Measurements from ENCODE around the gene PROCA1.

The PROCA1 gene

GRCh38 chr17:28748852-28749515 lies 37.3 kb upstream of the PROCA1 start:
- no peaks in the 10 kb centered on the region for H3K27me3 ChIP-seq (ENCODE audit: control insufficient read depth, insufficient read depth, low read length)
- no peak overlapping the region for H3K9ac ChIP-seq (ENCODE audit: low read depth, low read length)
- H3K4me1 ChIP-seq (ENCODE audit: control insufficient read depth, insufficient read depth, low read length), result peaks cover 16% of the 10 kb centered on the region
- H3K4me3 ChIP-seq (ENCODE audit: low read depth, low read length), result no peak overlapping the region
- H3K9me3 ChIP-seq (ENCODE audit: control insufficient read depth, insufficient read depth, low read length), result no peaks in the 10 kb centered on the region
- peaks cover 29% of the 10 kb centered on the region for H3K36me3 ChIP-seq (ENCODE audit: control insufficient read depth, insufficient read depth, low read length)

GRCh38 chr17:28747801-28748750 lies 36.4 kb upstream of the PROCA1 start:
- no peaks in the 10 kb centered on the region for H3K27me3 ChIP-seq (ENCODE audit: control insufficient read depth, insufficient read depth, low read length)
- no peaks in the 10 kb centered on the region for H3K9me3 ChIP-seq (ENCODE audit: control insufficient read depth, insufficient read depth, low read length)
- H3K4me3 ChIP-seq (ENCODE audit: low read depth, low read length), result no peak overlapping the region
- H3K9ac ChIP-seq (ENCODE audit: low read depth, low read length), result no peak overlapping the region
- H3K4me1 ChIP-seq (ENCODE audit: control insufficient read depth, insufficient read depth, low read length), result peaks cover 16% of the 10 kb centered on the region
- H3K36me3 ChIP-seq (ENCODE audit: control insufficient read depth, insufficient read depth, low read length), result peaks cover 29% of the 10 kb centered on the region

DNA sequence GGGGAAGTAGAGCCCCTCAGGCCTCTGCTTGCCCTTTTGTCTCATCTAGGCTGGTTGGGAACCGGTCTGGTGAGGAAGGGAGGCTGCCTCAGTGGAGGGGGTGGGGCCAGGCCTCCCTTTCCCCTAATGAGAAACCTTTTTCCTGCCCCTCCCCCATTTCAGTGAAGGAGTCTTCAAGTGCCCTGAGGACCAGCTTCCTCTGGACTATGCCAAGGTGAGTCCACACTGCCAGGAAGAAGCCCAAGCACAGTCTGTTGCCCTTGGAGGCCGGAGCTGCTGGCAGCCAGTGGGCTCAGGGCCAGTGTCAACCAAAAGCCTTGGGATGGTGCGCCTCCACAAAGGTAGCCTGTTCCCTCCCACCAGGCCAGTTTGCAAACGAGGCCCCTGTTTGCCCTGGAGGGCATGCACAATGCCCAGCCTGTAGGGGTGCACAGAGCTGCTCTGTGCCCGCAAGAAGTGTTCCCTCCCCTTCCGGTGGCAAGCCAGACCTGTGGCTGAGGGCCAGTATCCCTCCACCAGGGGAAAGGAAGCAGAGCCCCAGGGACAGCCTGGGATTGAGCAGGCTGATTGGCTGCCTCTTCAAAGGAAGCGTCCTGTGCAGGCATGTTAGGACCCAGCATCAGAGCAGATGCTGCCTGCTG lies 35.5 kb upstream of the PROCA1 start:
- Histone ChIP-seq H3K9me3 (ENCODE audit: control insufficient read depth, insufficient read depth, low read length) (no peaks in the 10 kb centered on the region), H3K27me3 (ENCODE audit: control insufficient read depth, insufficient read depth, low read length) (no peaks in the 10 kb centered on the region), H3K4me3 (ENCODE audit: low read depth, low read length) (peak overlapping the region; percentile 32), H3K4me1 (ENCODE audit: control insufficient read depth, insufficient read depth, low read length) (peaks cover 16% of the 10 kb centered on the region), H3K9ac (ENCODE audit: low read depth, low read length) (peak overlapping the region; percentile 37), H3K36me3 (ENCODE audit: control insufficient read depth, insufficient read depth, low read length) (peaks cover 29% of the 10 kb centered on the region)

- Histone ChIP-seq H3K27me3 (ENCODE audit: control insufficient read depth, insufficient read depth, low read length) (no peaks in the 10 kb centered on the region), H3K9ac (ENCODE audit: low read depth, low read length) (peak overlapping the region; percentile 37), H3K36me3 (ENCODE audit: control insufficient read depth, insufficient read depth, low read length) (peaks cover 33% of the 10 kb centered on the region), H3K4me3 (ENCODE audit: low read depth, low read length) (peak overlapping the region; percentile 93), H3K9me3 (ENCODE audit: control insufficient read depth, insufficient read depth, low read length) (no peaks in the 10 kb centered on the region), H3K4me1 (ENCODE audit: control insufficient read depth, insufficient read depth, low read length) (peaks cover 16% of the 10 kb centered on the region)
Measured at GRCh38 chr17:28746611-28747050, 34.9 kb upstream of the PROCA1 start.

- Histone ChIP-seq H3K36me3 (ENCODE audit: control insufficient read depth, insufficient read depth, low read length) (peaks cover 33% of the 10 kb centered on the region), H3K4me3 (ENCODE audit: low read depth, low read length) (peak overlapping the region; percentile 93), H3K27me3 (ENCODE audit: control insufficient read depth, insufficient read depth, low read length) (no peaks in the 10 kb centered on the region), H3K9me3 (ENCODE audit: control insufficient read depth, insufficient read depth, low read length) (no peaks in the 10 kb centered on the region), H3K9ac (ENCODE audit: low read depth, low read length) (peak overlapping the region; percentile 83), H3K4me1 (ENCODE audit: control insufficient read depth, insufficient read depth, low read length) (peaks cover 16% of the 10 kb centered on the region)
Measured at GRCh38 chr17:28745786-28746411, 34.2 kb upstream of the PROCA1 start.

- H3K9ac ChIP-seq (ENCODE audit: low read depth, low read length), result peak overlapping the region; percentile 92
- peaks cover 16% of the 10 kb centered on the region for H3K4me1 ChIP-seq (ENCODE audit: control insufficient read depth, insufficient read depth, low read length)
- H3K27me3 ChIP-seq (ENCODE audit: control insufficient read depth, insufficient read depth, low read length), result no peaks in the 10 kb centered on the region
- no peaks in the 10 kb centered on the region for H3K9me3 ChIP-seq (ENCODE audit: control insufficient read depth, insufficient read depth, low read length)
- peaks cover 36% of the 10 kb centered on the region for H3K36me3 ChIP-seq (ENCODE audit: control insufficient read depth, insufficient read depth, low read length)
- H3K4me3 ChIP-seq (ENCODE audit: low read depth, low read length), result peak overlapping the region; percentile 93
Measured at GRCh38 chr17:28744972-28745785, 33.5 kb upstream of the PROCA1 start.

GRCh38 chr17:28744104-28744971 lies 32.6 kb upstream of the PROCA1 start:
- Histone ChIP-seq H3K4me1 (ENCODE audit: control insufficient read depth, insufficient read depth, low read length) (peaks cover 16% of the 10 kb centered on the region), H3K4me3 (ENCODE audit: low read depth, low read length) (peak overlapping the region; percentile 93), H3K36me3 (ENCODE audit: control insufficient read depth, insufficient read depth, low read length) (peaks cover 36% of the 10 kb centered on the region), H3K27me3 (ENCODE audit: control insufficient read depth, insufficient read depth, low read length) (no peaks in the 10 kb centered on the region), H3K9ac (ENCODE audit: low read depth, low read length) (peak overlapping the region; percentile 92), H3K9me3 (ENCODE audit: control insufficient read depth, insufficient read depth, low read length) (no peaks in the 10 kb centered on the region)

DNA sequence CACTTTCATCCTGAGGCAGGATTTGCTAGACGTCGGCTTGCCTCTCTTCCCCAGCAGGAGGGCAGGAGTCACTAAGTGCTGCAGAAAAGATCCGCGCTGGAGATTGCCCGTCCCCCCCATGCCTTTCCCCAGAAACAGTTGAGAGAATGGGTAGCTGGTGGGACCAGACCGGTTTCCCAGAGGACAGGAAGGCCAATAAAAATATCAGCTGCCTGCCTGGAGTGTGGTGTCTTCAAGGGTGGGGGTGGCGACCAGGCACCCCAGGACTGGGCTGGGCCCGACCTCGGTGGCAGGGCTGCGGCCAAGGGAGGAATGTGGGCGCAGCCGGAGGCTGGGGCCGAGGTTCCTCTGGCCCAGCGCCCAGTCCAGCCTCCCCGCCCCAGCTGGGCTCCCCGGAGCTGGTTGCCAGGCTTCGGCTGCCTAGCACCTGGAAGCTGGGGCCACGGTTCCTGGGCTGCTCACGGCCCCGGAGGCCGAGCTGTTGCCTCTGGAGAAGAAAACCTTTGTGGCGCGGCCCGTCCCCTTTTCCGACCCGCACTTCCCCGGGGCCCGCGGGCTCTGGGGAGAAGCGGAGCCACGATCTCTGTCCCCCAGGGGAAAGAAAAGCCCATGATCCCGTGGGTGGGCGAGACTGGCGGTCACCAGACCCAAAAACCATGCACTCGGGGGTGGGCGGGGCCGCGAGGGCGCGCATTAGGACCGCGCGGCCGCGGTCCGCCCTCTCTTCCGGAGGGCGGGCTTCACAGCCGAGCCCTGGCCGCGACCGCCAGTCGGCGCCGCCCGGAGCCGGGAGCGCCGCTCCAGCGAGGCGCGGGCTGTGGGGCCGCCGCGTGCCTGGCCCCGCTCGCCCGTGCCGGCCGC lies 31.8 kb upstream of the PROCA1 start, which contains the start of gene TRAF4:
Gene TRAF4 (plus strand): TSS at position 769 of the 861 bp plus-strand sequence. CDS start 102 bp downstream, outside the sequence.
- peaks cover 16% of the 10 kb centered on the region for H3K4me1 ChIP-seq (ENCODE audit: control insufficient read depth, insufficient read depth, low read length)
- H3K36me3 ChIP-seq (ENCODE audit: control insufficient read depth, insufficient read depth, low read length), result peaks cover 27% of the 10 kb centered on the region
- peak within 1 kb of the TSS; percentile 93 for H3K4me3 ChIP-seq (ENCODE audit: low read depth, low read length)
- H3K27me3 ChIP-seq (ENCODE audit: control insufficient read depth, insufficient read depth, low read length), result no peaks in the 10 kb centered on the region
- no peaks in the 10 kb centered on the region for H3K9me3 ChIP-seq (ENCODE audit: control insufficient read depth, insufficient read depth, low read length)
- peak within 1 kb of the TSS; percentile 92 for H3K9ac ChIP-seq (ENCODE audit: low read depth, low read length)

- Histone ChIP-seq H3K4me3 (ENCODE audit: low read depth, low read length) (no peak overlapping the region), H3K4me1 (ENCODE audit: control insufficient read depth, insufficient read depth, low read length) (peaks cover 9% of the 10 kb centered on the region), H3K36me3 (ENCODE audit: control insufficient read depth, insufficient read depth, low read length) (peaks cover 16% of the 10 kb centered on the region), H3K9ac (ENCODE audit: low read depth, low read length) (no peak overlapping the region), H3K27me3 (ENCODE audit: control insufficient read depth, insufficient read depth, low read length) (no peaks in the 10 kb centered on the region), H3K9me3 (ENCODE audit: control insufficient read depth, insufficient read depth, low read length) (no peaks in the 10 kb centered on the region)
Measured at GRCh38 chr17:28741358-28742349, 30.0 kb upstream of the PROCA1 start.

Measured in iPS-15b (cell line).